ENCODE results near the gene CYP17A1. TPM values are rescaled to one million over a fixed set of nuclear protein-coding genes. Genes with fewer than 3 reads are reported as not detected.

Gene CYP17A1
- total RNA-seq (not detected), polyA plus RNA-seq (under 1 TPM in 1 of 3 donors, not detected in 2; 0.11 TPM), total RNA-seq (0 to 0.06 (median 0) reads per million in 6 experiments)

GRCh38 chr10:102837230-102837721 lies at the start of gene CYP17A1:
Gene CYP17A1, minus strand, starts transcription at chr10:102837413. Its CDS starts 52 bp downstream, at chr10:102837361.
- Mint-ChIP-seq H3K9me3 (peaks cover 0 to 26% (median 12%) of the 10 kb centered on the region in 9 donors), H3K27me3 (peaks cover 2 to 26% (median 8%) of the 10 kb centered on the region in 5 donors), H3K36me3 (peaks cover 0 to 17% (median 0%) of the 10 kb centered on the region in 3 donors), H3K4me3 (no peak within 1 kb of the TSS), H3K27ac (no peak within 1 kb of the TSS), H3K4me1 (peaks cover 0 to 7% (median under 1%) of the 10 kb centered on the region in 4 donors)
- DNase-seq = no peak
- POLR2A ChIA-PET = interaction anchor here (0.5 kb wide), 1 partner anchor 33 kb away, joined by 3 read pairs; no protein-coding TSS in a partner anchor
- no peak for ATAC-seq

GRCh38 chr10:102880256-102880655 lies 43.0 kb upstream of the CYP17A1 start:
- Mint-ChIP-seq H3K27me3 (no peaks in the 10 kb centered on the region), H3K36me3 (peaks cover 0 to 11% (median 2%) of the 10 kb centered on the region in 3 donors), H3K4me3 (no peak overlapping the region), H3K9me3 (no peaks in the 10 kb centered on the region), H3K27ac (no peak overlapping the region), H3K4me1 (no peaks in the 10 kb centered on the region)
- DNase-seq = no peak
- no peak for ATAC-seq
- POLR2A ChIA-PET = no interaction called here

GRCh38 chr10:102878629-102879028 lies 41.4 kb upstream of the CYP17A1 start:
- peaks cover 0 to 13% (median 2%) of the 10 kb centered on the region in 3 donors for H3K36me3 Mint-ChIP-seq
- H3K4me3 Mint-ChIP-seq = no peak overlapping the region
- no peak overlapping the region for H3K27ac Mint-ChIP-seq
- ATAC-seq (no peak), DNase-seq (no peak)
- POLR2A ChIA-PET = no interaction called here
- no peaks in the 10 kb centered on the region for H3K9me3 Mint-ChIP-seq
- H3K27me3 Mint-ChIP-seq = no peaks in the 10 kb centered on the region
- no peaks in the 10 kb centered on the region for H3K4me1 Mint-ChIP-seq

GRCh38 chr10:102876747-102877153 lies 39.5 kb upstream of the CYP17A1 start:
- POLR2A ChIA-PET = no interaction called here
- DNase-seq (no peak), ATAC-seq (no peak)
- no peaks in the 10 kb centered on the region for H3K9me3 Mint-ChIP-seq
- H3K27ac Mint-ChIP-seq = no peak overlapping the region
- H3K4me1 Mint-ChIP-seq = no peaks in the 10 kb centered on the region
- peaks cover 0 to 13% (median 2%) of the 10 kb centered on the region in 3 donors for H3K36me3 Mint-ChIP-seq
- H3K4me3 Mint-ChIP-seq = no peak overlapping the region
- H3K27me3 Mint-ChIP-seq = peaks cover 0 to 5% (median 0%) of the 10 kb centered on the region in 5 donors

GRCh38 chr10:102872163-102872562 lies 35.0 kb upstream of the CYP17A1 start:
- no peak for ATAC-seq
- POLR2A ChIA-PET = no interaction called here
- no peak overlapping the region for H3K27ac Mint-ChIP-seq

GRCh38 chr10:102870221-102870620 lies 33.0 kb upstream of the CYP17A1 start:
- no peaks in the 10 kb centered on the region for H3K9me3 Mint-ChIP-seq
- H3K4me3 Mint-ChIP-seq = peak overlapping the region in 6 of 10 donors; percentile 39 to 76 (median 70)
- no peak overlapping the region for H3K27ac Mint-ChIP-seq
- H3K4me1 Mint-ChIP-seq = peaks cover 9 to 23% (median 14%) of the 10 kb centered on the region in 4 donors
- DNase-seq (no peak), ATAC-seq (no peak)
- H3K27me3 Mint-ChIP-seq = peaks cover 18 to 26% (median 22%) of the 10 kb centered on the region in 5 donors
- POLR2A ChIA-PET = no interaction called here
- peaks cover 0 to 23% (median 0%) of the 10 kb centered on the region in 3 donors for H3K36me3 Mint-ChIP-seq

More at GRCh38 chr10:102872163-102872562, 35.0 kb upstream of the CYP17A1 start:
- H3K9me3 Mint-ChIP-seq = no peaks in the 10 kb centered on the region
- peaks cover 18 to 26% (median 22%) of the 10 kb centered on the region in 5 donors for H3K27me3 Mint-ChIP-seq
- H3K4me1 Mint-ChIP-seq = peaks cover 9 to 23% (median 14%) of the 10 kb centered on the region in 4 donors
- peaks cover 0 to 12% (median 0%) of the 10 kb centered on the region in 3 donors for H3K36me3 Mint-ChIP-seq
- DNase-seq = no peak
- H3K4me3 Mint-ChIP-seq = no peak overlapping the region

GRCh38 chr10:102869258-102870198 lies 32.3 kb upstream of the CYP17A1 start, which contains the start of gene AS3MT:
Gene AS3MT, plus strand, starts transcription at chr10:102869470. Its CDS starts 123 bp downstream, at chr10:102869593.
- peaks cover 0 to 27% (median 0%) of the 10 kb centered on the region in 3 donors for H3K36me3 Mint-ChIP-seq
- DNase-seq (peak in 3 of 10 donors; percentile 0 to 12 (median 8)), ATAC-seq (peak; percentile 62 to 81)
- POLR2A ChIA-PET = no interaction called here
- peaks cover 18 to 26% (median 22%) of the 10 kb centered on the region in 5 donors for H3K27me3 Mint-ChIP-seq
- H3K4me3 Mint-ChIP-seq = peak within 1 kb of the TSS; percentile 28 to 81 (median 73)
- peak within 1 kb of the TSS in 1 of 10 donors; percentile 83 for H3K27ac Mint-ChIP-seq
- H3K4me1 Mint-ChIP-seq = peaks cover 9 to 23% (median 14%) of the 10 kb centered on the region in 4 donors
- H3K9me3 Mint-ChIP-seq = no peaks in the 10 kb centered on the region

GRCh38 chr10:102868911-102869257 lies 31.7 kb upstream of the CYP17A1 start:
- H3K27ac Mint-ChIP-seq = peak overlapping the region in 1 of 10 donors; percentile 5
- peak overlapping the region in 9 of 10 donors; percentile 21 to 81 (median 68) for H3K4me3 Mint-ChIP-seq

GRCh38 chr10:102865620-102866019 lies 28.4 kb upstream of the CYP17A1 start:
- Mint-ChIP-seq H3K4me1 (peaks cover 7 to 20% (median 14%) of the 10 kb centered on the region in 4 donors), H3K27me3 (peaks cover 13 to 21% (median 16%) of the 10 kb centered on the region in 5 donors), H3K27ac (no peak overlapping the region), H3K9me3 (no peaks in the 10 kb centered on the region), H3K4me3 (no peak overlapping the region), H3K36me3 (peaks cover 3 to 59% (median 19%) of the 10 kb centered on the region in 3 donors)
- POLR2A ChIA-PET = no interaction called here
- ATAC-seq = no peak
- no peak for DNase-seq

More at GRCh38 chr10:102868911-102869257, 31.7 kb upstream of the CYP17A1 start:
- DNase-seq = no peak
- ATAC-seq = no peak
- Mint-ChIP-seq H3K36me3 (peaks cover 0 to 29% (median 1%) of the 10 kb centered on the region in 3 donors), H3K4me1 (peaks cover 9 to 23% (median 14%) of the 10 kb centered on the region in 4 donors), H3K9me3 (no peaks in the 10 kb centered on the region), H3K27me3 (peaks cover 18 to 26% (median 22%) of the 10 kb centered on the region in 5 donors)
- POLR2A ChIA-PET = no interaction called here

GRCh38 chr10:102863660-102864059 lies 26.4 kb upstream of the CYP17A1 start:
- no peaks in the 10 kb centered on the region for H3K9me3 Mint-ChIP-seq
- POLR2A ChIA-PET = interaction anchor here (0.7 kb wide), 1 partner anchor 489 kb away, joined by 3 read pairs; no protein-coding TSS in a partner anchor
- peaks cover 0 to 2% (median under 1%) of the 10 kb centered on the region in 5 donors for H3K27me3 Mint-ChIP-seq
- peaks cover 3 to 69% (median 24%) of the 10 kb centered on the region in 3 donors for H3K36me3 Mint-ChIP-seq
- DNase-seq (no peak), ATAC-seq (no peak)
- H3K4me3 Mint-ChIP-seq = no peak overlapping the region
- H3K27ac Mint-ChIP-seq = no peak overlapping the region
- peaks cover 0 to 2% (median under 1%) of the 10 kb centered on the region in 4 donors for H3K4me1 Mint-ChIP-seq

GRCh38 chr10:102859911-102860310 lies 22.7 kb upstream of the CYP17A1 start:
- POLR2A ChIA-PET = no interaction called here
- H3K4me1 Mint-ChIP-seq = peaks cover 4 to 18% (median 13%) of the 10 kb centered on the region in 4 donors
- H3K4me3 Mint-ChIP-seq = no peak overlapping the region
- ATAC-seq (no peak), DNase-seq (no peak)
- no peaks in the 10 kb centered on the region for H3K27me3 Mint-ChIP-seq
- H3K27ac Mint-ChIP-seq = no peak overlapping the region
- peaks cover 3 to 57% (median 24%) of the 10 kb centered on the region in 3 donors for H3K36me3 Mint-ChIP-seq
- no peaks in the 10 kb centered on the region for H3K9me3 Mint-ChIP-seq

- Mint-ChIP-seq H3K4me1 (peaks cover 6 to 25% (median 21%) of the 10 kb centered on the region in 4 donors), H3K9me3 (no peaks in the 10 kb centered on the region), H3K4me3 (peak overlapping the region in 1 of 10 donors; percentile 29), H3K27ac (no peak overlapping the region), H3K27me3 (no peaks in the 10 kb centered on the region), H3K36me3 (peaks cover 0 to 31% (median 5%) of the 10 kb centered on the region in 3 donors)
- ATAC-seq (no peak), DNase-seq (no peak)
- POLR2A ChIA-PET = no interaction called here
Measured at GRCh38 chr10:102856758-102857424, 19.7 kb upstream of the CYP17A1 start.

Measured in naive thymus-derived CD8-positive, alpha-beta T cell (primary cell).